Transverse colon (tissue), 3 donors: ENCODE results near the gene PAK4.

Experiments
- POLR2A ChIP-seq: fragments of 450-650 bp; IDR thresholded peaks from one replicate; pipeline ENCODE4 v1.6.1; 2016; ENCODE audit warnings: antibody characterized with exemption, mild to moderate bottlenecking, moderate library complexity
- TF ChIP-seq, protein P1 (sequence below), 5 experiments: fragments of 200-600 bp in 3 of 5; fragments of 450-650 bp in 2 of 5; sonication (generic) in 3 of 5; IDR thresholded peaks; 1 replicate in 2 of 5; 2 replicates in 3 of 5; pipeline ENCODE4 v1.5.1; 2016 to 2017; ENCODE audit warnings: antibody characterized with exemption in 5 of 5, inconsistent platforms in 3 of 5, mild to moderate bottlenecking in 2 of 5, moderate library complexity in 1 of 5

DNA sequence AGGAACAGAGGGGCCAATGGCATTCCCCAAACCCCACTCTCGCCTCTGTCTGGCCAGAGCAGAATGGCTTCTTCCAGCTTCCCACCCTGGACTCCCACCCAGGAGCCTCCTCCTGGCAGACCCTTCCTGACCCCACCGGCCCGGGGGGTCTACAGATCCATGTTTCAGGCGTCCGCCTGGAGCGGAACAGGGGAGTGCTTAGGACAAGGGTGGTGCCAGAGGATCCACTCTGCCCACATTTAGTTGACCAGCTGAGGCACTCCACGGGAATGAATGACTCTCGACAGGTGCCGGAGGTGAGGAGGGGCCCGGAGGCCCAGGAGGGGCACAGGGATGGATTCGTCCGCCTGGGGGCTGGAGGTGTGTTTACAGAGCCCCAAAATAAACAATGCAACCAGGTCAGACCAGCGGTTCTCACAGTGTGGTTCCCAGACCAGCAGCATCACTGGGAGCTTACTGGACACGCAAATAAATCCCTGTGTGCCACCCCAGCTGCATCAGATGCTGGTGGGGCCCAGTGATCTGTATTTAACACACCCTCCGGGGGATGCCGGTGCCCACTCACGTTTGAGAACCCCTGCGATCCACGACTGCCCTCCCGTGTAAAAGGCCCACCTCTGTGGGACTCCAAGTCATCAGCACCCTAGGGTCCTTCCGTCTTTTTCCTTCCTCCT is 56.1 kb downstream of the PAK4 start:
- TF ChIP-seq, protein P1, sequence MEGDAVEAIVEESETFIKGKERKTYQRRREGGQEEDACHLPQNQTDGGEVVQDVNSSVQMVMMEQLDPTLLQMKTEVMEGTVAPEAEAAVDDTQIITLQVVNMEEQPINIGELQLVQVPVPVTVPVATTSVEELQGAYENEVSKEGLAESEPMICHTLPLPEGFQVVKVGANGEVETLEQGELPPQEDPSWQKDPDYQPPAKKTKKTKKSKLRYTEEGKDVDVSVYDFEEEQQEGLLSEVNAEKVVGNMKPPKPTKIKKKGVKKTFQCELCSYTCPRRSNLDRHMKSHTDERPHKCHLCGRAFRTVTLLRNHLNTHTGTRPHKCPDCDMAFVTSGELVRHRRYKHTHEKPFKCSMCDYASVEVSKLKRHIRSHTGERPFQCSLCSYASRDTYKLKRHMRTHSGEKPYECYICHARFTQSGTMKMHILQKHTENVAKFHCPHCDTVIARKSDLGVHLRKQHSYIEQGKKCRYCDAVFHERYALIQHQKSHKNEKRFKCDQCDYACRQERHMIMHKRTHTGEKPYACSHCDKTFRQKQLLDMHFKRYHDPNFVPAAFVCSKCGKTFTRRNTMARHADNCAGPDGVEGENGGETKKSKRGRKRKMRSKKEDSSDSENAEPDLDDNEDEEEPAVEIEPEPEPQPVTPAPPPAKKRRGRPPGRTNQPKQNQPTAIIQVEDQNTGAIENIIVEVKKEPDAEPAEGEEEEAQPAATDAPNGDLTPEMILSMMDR (IDR thresholded peaks at IDR 0.05) = no peak
- TF ChIP-seq POLR2A = no peak
